HG03097 (cell line): ENCODE data around the gene CCDC194.
A peak's percentile ranks its signal among the peaks of the same experiment; 100 is the strongest.

ENCODE experiments used
- ATAC-seq: cut with Tn5 transposase; IDR thresholded peaks from one replicate; pipeline ENCODE4 v1.9.1; 2021; ENCODE audit not compliant: unreplicated experiment, low FRiP score

Gene CCDC194

GRCh38 chr19:17406046-17406886 lies 12.3 kb upstream of the CCDC194 start:
- no peak for ATAC-seq

- peak; percentile 58 for ATAC-seq
Measured at GRCh38 chr19:17405250-17406045, 11.5 kb upstream of the CCDC194 start, which contains the start of gene BST2. Gene BST2, minus strand, starts transcription at chr19:17405630. Its CDS starts 55 bp downstream, at chr19:17405575.

DNA sequence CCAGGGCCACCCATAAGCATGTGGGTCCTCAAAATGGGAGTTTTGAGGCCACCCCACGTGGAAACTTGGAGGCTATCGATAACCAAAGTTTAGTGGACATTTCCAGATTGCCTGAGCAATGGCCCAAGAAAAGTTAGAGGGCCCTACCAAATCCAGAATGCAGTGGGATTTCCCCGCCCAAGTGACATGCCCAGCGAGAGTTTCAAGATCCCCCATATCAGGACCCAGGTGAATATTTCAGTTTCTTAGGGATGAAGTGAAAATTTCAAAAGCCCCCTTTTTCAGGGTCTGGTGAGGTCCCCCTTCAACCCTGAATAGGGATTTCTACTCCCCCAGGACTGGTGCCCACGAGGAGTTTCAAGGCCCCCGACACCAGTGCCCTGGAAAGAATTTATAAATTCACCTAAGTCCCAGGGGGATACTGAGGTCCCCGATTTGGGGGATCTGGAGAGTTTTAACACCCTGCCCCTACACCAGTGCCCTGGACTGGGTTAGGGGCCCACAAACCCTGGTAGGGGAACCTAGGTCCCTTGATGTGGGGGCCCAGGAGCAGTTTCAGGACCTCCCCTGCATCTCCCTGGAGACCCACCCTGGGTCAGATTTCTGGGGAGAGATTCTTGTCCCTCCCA lies 10.7 kb upstream of the CCDC194 start:
- ATAC-seq = no peak

DNA sequence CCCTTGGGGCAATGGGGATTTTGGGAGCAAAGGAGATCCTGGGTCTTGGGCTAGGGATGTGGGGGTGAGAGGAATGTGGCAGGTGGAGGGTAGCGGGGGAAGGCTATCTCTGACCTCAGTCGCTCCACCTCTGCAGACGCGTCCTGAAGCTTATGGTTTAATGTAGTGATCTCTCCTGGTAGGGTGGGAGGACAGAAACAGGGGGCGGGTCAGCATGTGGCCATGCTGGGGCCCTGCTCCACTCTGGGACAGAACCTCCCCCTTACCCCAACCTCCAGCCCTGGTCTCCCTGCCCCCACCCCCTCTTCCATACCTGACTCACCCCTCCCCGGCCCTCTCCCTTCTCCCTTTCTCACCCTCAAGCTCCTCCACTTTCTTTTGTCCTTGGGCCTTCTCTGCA lies 10.0 kb upstream of the CCDC194 start:
- no peak for ATAC-seq

DNA sequence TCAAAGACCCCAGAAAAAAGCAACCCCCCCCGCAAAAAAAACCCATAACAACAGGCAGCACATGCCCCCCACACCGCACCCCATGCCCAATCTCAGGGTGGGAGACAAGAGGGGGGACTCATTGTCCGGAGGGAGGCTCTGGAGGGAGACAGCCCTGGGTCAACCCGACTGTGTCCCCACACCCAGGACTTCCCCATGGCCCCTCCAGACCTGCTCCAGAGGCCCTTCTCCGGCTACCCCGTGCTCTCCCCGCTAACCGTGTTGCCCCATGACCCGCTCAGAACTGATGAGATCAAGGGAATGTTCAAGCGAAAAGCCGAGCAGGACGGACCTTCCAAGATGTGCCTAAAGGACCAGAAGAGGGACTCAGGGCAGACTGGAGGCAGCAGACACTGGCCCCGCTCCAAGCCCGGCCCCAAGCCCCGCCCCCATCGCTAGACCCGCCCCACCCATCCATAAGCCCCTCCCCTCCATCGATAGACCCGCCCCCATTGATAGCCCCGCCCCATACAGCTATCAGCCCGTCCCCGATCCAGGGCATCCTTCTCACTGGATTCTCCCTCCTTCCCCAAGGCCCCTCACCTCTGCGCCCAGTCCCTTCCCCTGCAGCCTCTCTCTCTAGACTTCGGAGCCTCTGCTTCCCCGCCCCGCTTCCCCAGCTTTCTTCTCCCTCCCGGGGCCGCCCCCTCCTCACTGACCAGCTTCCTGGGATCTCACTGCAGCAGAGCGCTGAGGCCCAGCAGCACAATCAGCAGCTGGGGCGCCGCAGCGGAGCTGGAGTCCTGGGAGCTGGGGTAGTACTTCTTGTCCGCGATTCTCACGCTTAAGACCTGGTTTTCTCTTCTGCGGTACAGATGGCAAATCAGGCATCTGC lies 9.2 kb upstream of the CCDC194 start:
- ATAC-seq = no peak

DNA sequence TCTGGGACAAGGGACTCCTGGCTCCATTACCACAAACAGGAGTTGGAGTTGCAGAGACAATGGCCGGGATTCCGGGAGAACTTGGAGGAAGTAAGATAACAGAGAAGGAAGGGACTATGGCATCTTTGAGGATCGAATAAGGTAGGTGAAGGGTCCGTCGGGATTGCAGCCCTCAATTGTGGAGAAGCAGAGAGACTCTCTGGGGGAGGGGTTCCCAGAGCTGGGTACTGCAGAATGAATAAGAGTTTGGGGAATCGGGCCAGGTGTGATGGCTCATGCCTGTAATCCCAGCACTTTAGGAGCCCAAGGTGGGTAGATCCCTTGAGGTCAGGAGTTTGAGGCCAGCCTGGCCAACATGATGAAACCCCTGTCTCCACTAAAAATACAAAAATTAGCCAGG lies 7.6 kb upstream of the CCDC194 start:
- ATAC-seq = no peak

DNA sequence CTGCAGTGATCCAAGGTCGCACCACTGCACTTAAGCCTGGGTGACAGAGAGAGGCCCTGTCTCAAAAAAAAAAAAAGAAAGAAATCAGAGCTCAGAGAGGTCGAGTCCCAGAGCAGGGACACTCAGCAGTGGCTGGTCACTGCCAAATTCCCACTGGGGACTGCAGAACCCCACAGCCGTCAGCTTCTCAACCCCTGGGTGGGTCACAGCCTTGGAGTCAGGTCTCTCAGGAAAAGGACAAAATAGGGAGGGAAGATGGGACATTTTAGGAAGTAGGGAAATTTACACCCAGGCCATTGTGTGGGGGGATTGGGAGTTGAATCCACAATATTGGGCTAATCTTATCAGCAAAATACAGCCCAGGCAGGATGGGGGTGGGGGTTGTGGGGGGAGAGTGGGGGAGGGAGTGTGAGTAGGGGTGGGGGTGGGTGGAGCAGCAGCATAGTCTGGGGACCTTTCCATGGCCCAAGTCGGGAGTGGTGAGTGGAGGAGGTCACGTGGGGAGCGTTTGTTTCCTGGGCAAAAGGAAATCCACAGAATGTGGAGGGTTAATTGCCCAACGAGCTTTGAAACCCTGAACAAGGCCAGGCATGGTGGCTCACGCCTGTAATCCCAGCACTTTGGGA lies 5.0 kb upstream of the CCDC194 start:
- ATAC-seq = no peak

DNA sequence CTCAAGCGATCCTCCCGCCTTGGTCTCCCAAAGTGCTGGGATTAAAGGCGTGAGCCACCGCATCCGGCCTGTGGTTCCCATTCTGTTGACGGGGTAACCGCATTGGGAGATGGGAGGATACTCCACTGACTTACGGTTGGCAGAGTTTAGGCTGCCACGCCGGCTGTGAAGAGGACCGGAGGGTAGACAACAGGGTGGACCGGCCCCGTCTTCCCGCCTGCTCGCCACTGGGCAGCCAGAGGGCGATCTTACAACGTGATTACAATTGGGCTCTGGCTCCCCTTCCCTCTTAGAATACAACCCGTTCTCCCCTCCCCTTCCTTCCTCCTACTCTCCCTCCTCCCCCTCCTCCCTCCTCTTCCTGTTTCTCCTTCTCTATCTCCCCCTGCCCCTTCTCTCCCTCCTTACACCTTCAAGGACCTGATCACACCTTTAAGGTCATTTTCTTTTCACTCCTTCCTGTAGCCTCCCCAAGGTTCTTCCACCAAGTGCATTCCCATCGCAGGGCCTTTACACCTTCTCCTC lies 957 bp upstream of the CCDC194 start:
- no peak for ATAC-seq

DNA sequence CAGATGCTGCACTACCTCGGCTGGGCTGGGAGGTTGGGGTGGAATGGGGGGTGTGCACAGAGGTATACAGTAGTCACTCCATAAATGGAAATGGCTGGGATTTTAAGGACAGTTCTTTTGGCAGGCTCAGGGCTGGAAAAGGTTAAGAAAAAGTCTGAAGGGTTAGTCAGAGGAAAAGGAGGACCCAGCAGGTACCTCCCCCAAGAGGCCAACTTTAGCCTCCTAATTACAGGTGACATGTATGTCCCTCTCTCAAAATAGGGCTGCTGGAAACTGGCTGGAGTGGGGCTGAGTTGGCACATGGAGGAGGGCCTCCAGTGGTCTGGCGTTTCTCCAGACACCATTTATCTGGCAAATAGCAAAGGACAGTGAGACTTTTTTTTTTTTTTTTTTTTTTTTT lies 994 bp downstream of the CCDC194 start:
- no peak for ATAC-seq

GRCh38 chr19:17391371-17392151 lies 2.4 kb downstream of the CCDC194 start:
- ATAC-seq = peak; percentile 8

DNA sequence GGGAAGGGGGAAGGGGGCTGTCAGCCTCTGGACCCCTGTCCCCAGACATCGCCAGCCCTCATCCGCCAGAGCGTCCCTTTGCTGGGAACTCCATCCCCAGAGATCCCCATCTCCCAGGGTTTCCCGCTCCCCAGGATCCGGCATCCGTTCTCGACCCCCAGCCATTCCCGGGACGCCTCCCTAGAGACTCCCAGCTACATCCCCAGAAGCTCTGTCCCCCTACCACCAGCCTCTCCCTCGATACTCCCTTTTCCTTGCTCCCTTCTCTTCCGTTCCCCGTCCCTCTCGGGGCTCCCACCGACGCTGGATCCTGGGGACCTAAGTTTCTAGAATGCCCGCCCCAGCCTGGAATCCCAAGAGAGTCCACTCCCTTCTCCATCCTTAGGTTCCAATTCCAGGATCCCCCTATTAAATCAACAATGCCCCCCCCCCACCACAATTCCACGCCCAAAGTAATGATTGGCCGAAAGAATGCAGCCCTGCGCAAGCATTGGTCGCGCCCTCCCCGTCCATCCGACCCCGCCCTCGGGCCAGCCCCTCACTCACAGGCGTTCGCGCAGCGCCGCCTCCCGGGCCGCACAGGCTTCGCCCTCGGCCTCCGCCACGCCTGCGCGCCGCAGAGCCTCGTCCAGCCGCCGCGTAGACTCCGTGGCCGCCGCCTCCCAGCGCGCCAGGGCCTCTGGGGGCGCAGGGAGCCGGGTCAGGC lies 3.2 kb downstream of the CCDC194 start:
- peak; percentile 80 for ATAC-seq

GRCh38 chr19:17389957-17390664 lies 3.9 kb downstream of the CCDC194 start:
- no peak for ATAC-seq

DNA sequence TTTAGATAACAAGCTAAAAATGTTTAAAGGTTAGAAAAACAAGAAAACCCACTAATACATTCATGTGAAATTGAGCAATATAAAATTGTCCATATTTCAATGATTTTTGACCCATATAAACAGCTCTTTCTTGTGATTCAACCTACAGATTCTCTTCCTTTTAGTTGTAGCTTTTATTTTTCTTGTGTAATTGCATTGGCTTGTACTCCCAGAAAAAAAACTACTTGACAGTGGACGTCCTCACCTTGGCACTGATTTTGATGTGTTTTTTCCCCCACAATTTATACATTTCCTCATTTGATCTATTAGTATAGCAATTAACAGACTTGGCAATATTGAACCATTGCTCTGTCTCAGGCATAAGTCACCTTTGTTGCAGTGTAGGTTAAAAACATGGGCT lies 4.7 kb downstream of the CCDC194 start:
- ATAC-seq = no peak

DNA sequence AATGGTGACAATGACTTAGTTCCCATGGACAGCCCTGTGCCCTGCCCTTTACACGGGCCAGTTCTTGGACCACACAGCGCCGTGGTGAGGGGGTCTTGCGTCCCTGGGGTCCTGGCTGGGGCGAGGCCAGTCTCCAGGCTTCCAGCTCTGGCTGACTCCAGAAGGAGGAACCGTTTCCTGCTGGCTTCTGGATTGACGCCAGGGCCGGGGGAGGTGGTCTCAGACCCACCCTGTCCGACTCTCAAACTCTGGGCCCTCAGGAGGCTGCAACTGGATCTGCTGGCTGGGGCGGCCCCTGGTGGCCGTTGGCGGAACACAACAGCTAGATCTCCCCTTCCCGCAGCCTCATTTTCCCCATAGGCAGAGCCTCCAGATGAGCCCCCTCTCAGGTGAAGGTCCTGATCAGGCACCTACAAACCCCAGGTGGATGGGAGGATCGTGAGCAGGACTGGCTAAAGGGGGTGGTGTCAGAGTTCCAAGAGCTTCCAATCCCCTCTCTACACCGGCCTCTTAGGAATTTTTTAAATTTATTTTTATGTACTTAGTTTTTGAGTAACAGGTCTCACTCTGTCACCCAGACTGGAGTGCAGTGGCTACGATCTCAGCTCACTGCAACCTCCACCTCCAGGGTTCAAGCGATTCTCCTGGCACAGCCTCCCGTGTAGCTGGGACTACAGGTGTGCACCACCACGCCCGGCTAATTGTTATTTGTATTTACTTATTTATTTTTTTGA lies 8.0 kb downstream of the CCDC194 start:
- ATAC-seq = no peak

- ATAC-seq = no peak
Measured at GRCh38 chr19:17380426-17381138, 13.4 kb downstream of the CCDC194 start.

- no peak for ATAC-seq
Measured at GRCh38 chr19:17379221-17379631, 14.8 kb downstream of the CCDC194 start.
